SK-N-SH treated with all-trans-retinoic acid at 6 μM for 48 hours (cell line): ENCODE data around the gene SLC12A7.

ENCODE experiments used
- ATAC-seq: fragments of 200-7000 bp; cut with Tn5 transposase; 3 replicates; pipeline ENCODE4 v1.9.1; 2020; ENCODE audit warnings: mild to moderate bottlenecking, moderate library complexity
- ARNTL ChIP-seq: fragments of 450-650 bp; formaldehyde crosslinking; IDR thresholded peaks from 2 replicates; pipeline ENCODE4 v1.5.0; 2020; ENCODE audit warnings: low read depth, mild to moderate bottlenecking, moderate library complexity, borderline replicate concordance
- CREB5 ChIP-seq: fragments of 250-450 bp; sonication (Bioruptor Pico); IDR thresholded peaks from 2 replicates; pipeline ENCODE4 v1.5.1; 2020; ENCODE audit warnings: low read depth, mild to moderate bottlenecking, moderate library complexity
- CSDC2 ChIP-seq: fragments of 250-450 bp; sonication (Bioruptor Pico); IDR thresholded peaks from 2 replicates; pipeline ENCODE4 v1.5.0; 2020; ENCODE audit warnings: mild to moderate bottlenecking, moderate library complexity
- CSRNP3 ChIP-seq: fragments of 250-450 bp; sonication (Bioruptor Pico); IDR thresholded peaks from 2 replicates; pipeline ENCODE4 v1.5.1; 2021; ENCODE audit warnings: mild to moderate bottlenecking, moderate library complexity
- ESRRG ChIP-seq: fragments of 250-450 bp; sonication (Bioruptor Pico); IDR thresholded peaks from 2 replicates; pipeline ENCODE4 v1.6.1; 2021; ENCODE audit warnings: mild to moderate bottlenecking
- GLIS3 ChIP-seq: fragments of 250-450 bp; sonication (Bioruptor Pico); IDR thresholded peaks from 2 replicates; pipeline ENCODE4 v1.5.0; 2020; ENCODE audit warnings: mild to moderate bottlenecking, moderate library complexity
- OSR1 ChIP-seq: fragments of 250-450 bp; sonication (Bioruptor Pico); IDR thresholded peaks from 2 replicates; pipeline ENCODE4 v1.8.0; 2022; ENCODE audit warnings: moderate library complexity, mild to moderate bottlenecking, inconsistent platforms
- PATZ1 ChIP-seq: fragments of 250-450 bp; sonication (Bioruptor Pico); IDR thresholded peaks from 2 replicates; pipeline ENCODE4 v1.8.0; 2020; ENCODE audit warnings: mild to moderate bottlenecking, moderate library complexity, borderline replicate concordance
- POU6F1 ChIP-seq: fragments of 250-450 bp; sonication (Bioruptor Pico); IDR thresholded peaks from 2 replicates; pipeline ENCODE4 v1.8.0; 2021; ENCODE audit warnings: low read depth, mild to moderate bottlenecking, moderate library complexity, borderline replicate concordance
- PPARA ChIP-seq: fragments of 250-450 bp; sonication (Bioruptor Pico); IDR thresholded peaks from 2 replicates; pipeline ENCODE4 v1.5.0; 2020; ENCODE audit warnings: mild to moderate bottlenecking, borderline replicate concordance
- RARB ChIP-seq: fragments of 250-450 bp; sonication (Bioruptor Pico); IDR thresholded peaks from 2 replicates; pipeline ENCODE4 v1.8.0; 2021; ENCODE audit warnings: mild to moderate bottlenecking, moderate library complexity
- SNAI2 ChIP-seq: fragments of 250-450 bp; sonication (Bioruptor Pico); IDR thresholded peaks from 2 replicates; pipeline ENCODE4 v1.5.0; 2020; ENCODE audit warnings: mild to moderate bottlenecking, moderate library complexity
- TCF4 ChIP-seq: fragments of 250-450 bp; sonication (Bioruptor Pico); IDR thresholded peaks from 2 replicates; pipeline ENCODE4 v1.8.0; 2021; ENCODE audit warnings: mild to moderate bottlenecking, moderate library complexity, borderline replicate concordance
- TSHZ2 ChIP-seq: fragments of 250-450 bp; sonication (Bioruptor Pico); IDR thresholded peaks from 2 replicates; pipeline ENCODE4 v1.5.0; 2020; ENCODE audit warnings: mild to moderate bottlenecking, moderate library complexity
- ZC3H10 ChIP-seq: fragments of 250-450 bp; sonication (Bioruptor Pico); IDR thresholded peaks from 2 replicates; pipeline ENCODE4 v1.5.1; 2021; ENCODE audit warnings: mild to moderate bottlenecking, moderate library complexity
- ZFP3 ChIP-seq: fragments of 250-450 bp; sonication (Bioruptor Pico); IDR thresholded peaks from 2 replicates; pipeline ENCODE4 v1.5.0; 2020; ENCODE audit warnings: mild to moderate bottlenecking, moderate library complexity
- ZFP30 ChIP-seq: fragments of 450-650 bp; formaldehyde crosslinking; IDR thresholded peaks from 2 replicates; pipeline ENCODE4 v1.5.0; 2022; ENCODE audit warnings: mild to moderate bottlenecking, moderate library complexity
- ZNF70 ChIP-seq: fragments of 450-650 bp; formaldehyde crosslinking; IDR thresholded peaks from 2 replicates; pipeline ENCODE4 v1.5.0; 2020; ENCODE audit warnings: mild to moderate bottlenecking, moderate library complexity
- ZNF8 ChIP-seq: fragments of 450-650 bp; formaldehyde crosslinking; IDR thresholded peaks from 2 replicates; pipeline ENCODE4 v1.5.0; 2020; ENCODE audit warnings: mild to moderate bottlenecking, moderate library complexity

Gene SLC12A7

GRCh38 chr5:1135696-1136525 lies 24.0 kb upstream of the SLC12A7 start (continued):
- no peak for TF ChIP-seq TSHZ2 (CRISPR knock-in tag)

GRCh38 chr5:1134478-1134877 lies 22.6 kb upstream of the SLC12A7 start:
- no peak for ATAC-seq
- TF ChIP-seq PPARA (no peak), ZFP30 (no peak), ZFP3 (CRISPR knock-in tag) (no peak), CREB5 (CRISPR knock-in tag) (no peak), ZNF70 (no peak), ZNF8 (CRISPR knock-in tag) (no peak), TSHZ2 (CRISPR knock-in tag) (no peak), ESRRG (no peak), OSR1 (CRISPR knock-in tag) (no peak), PATZ1 (CRISPR knock-in tag) (no peak), POU6F1 (CRISPR knock-in tag) (no peak), SNAI2 (no peak), GLIS3 (CRISPR knock-in tag) (no peak), TCF4 (CRISPR knock-in tag) (no peak), ZC3H10 (CRISPR knock-in tag) (no peak), CSRNP3 (no peak), RARB (CRISPR knock-in tag) (no peak), ARNTL (CRISPR knock-in tag) (no peak), CSDC2 (CRISPR knock-in tag) (no peak)
- TF ChIP-seq, all 23 proteins: peak for 0
